Measurements from ENCODE around the gene STRAP. TPM values are rescaled to one million over a fixed set of nuclear protein-coding genes. Genes with fewer than 3 reads are reported as not detected.

Gene STRAP
- total and polyA plus RNA-seq, 2 of the 13 experiments (the other 11 are each of a cell fraction or from before 2014, with no cell fraction given), result 66.9 to 118 TPM

GRCh38 chr12:15882118-15882971 is at the start of gene STRAP (continued):
- TF ChIP-seq DRAP1 (CRISPR knock-in tag; IDR thresholded peaks at IDR 0.05), result peak; percentile 89
- TF ChIP-seq HOXA5 (CRISPR knock-in tag; IDR thresholded peaks at IDR 0.05), result peak; percentile 81; the same call in 1 of the 2 replicates
- TF ChIP-seq ADNP (CRISPR knock-in tag; IDR thresholded peaks at IDR 0.05), result no peak
- TF ChIP-seq ZNF430 (CRISPR knock-in tag; IDR thresholded peaks at IDR 0.05), result peak; percentile 21
- peak; percentile 95 for TF ChIP-seq ZBTB21 (CRISPR knock-in tag; IDR thresholded peaks at IDR 0.05)
- TF ChIP-seq ZNF484 (CRISPR knock-in tag; IDR thresholded peaks at IDR 0.05; ENCODE audit: borderline replicate concordance, low read depth), result no peak
- peak; percentile 95 for TF ChIP-seq ZHX1 (CRISPR knock-in tag; IDR thresholded peaks at IDR 0.05; ENCODE audit: low read depth)
- TF ChIP-seq HIC2 (CRISPR knock-in tag; IDR thresholded peaks at IDR 0.05; ENCODE audit: low read depth), result no peak
- TF ChIP-seq THAP7 (CRISPR knock-in tag; IDR thresholded peaks at IDR 0.05), result 0 out of 2 replicates have a peak, but pooled peaks have one; percentile 27
- TF ChIP-seq KDM1A (CRISPR knock-in tag; IDR thresholded peaks at IDR 0.05), result no peak
- no peak for TF ChIP-seq ZNF720 (CRISPR knock-in tag; IDR thresholded peaks at IDR 0.05)
- no peak for TF ChIP-seq ZNF10 (CRISPR knock-in tag; IDR thresholded peaks at IDR 0.05; ENCODE audit: borderline replicate concordance, low read depth)
- 0 out of 2 replicates have a peak, but pooled peaks have one; percentile 30 for TF ChIP-seq ZKSCAN8 (CRISPR knock-in tag; IDR thresholded peaks at IDR 0.05; ENCODE audit: borderline replicate concordance)
- TF ChIP-seq ZNF557 (CRISPR knock-in tag; IDR thresholded peaks at IDR 0.05), result peak; percentile 86
- no peak for TF ChIP-seq NBN (conservative IDR thresholded peaks at IDR 0.05)
- TF ChIP-seq DMTF1 (CRISPR knock-in tag; IDR thresholded peaks at IDR 0.05), result 0 out of 2 replicates have a peak, but pooled peaks have one; percentile 59
- no peak for TF ChIP-seq MAFF (IDR thresholded peaks at IDR 0.05; ENCODE audit: low read depth, low read length)
- TF ChIP-seq ZNF326 (CRISPR knock-in tag; IDR thresholded peaks at IDR 0.05; ENCODE audit: borderline replicate concordance), result no peak
- peak; percentile 66; the same call in 1 of the 2 replicates for TF ChIP-seq DMAP1 (CRISPR knock-in tag; IDR thresholded peaks at IDR 0.05)
- TF ChIP-seq MYPOP (CRISPR knock-in tag; IDR thresholded peaks at IDR 0.05), result peak; percentile 96

Data from HepG2 (cell line).